Inflammatory macrophage (primary cell): ENCODE measurements around the gene CALY.
"Not testable (repeated sequence)": the region's sequence is repeated elsewhere in the genome, so short reads cannot be mapped to it uniquely, and the experiment has no call there.

ENCODE experiments used
- DNase-seq, 2 donors: peaks; one replicate each; pipeline ENCODE4 v3.0.0-alpha.2; 2020 to 2022

The CALY gene

GRCh38 chr10:133328358-133329343 is 8.0 kb downstream of the CALY start:
- DNase-seq = no peak

GRCh38 chr10:133327651-133328357 is 8.9 kb downstream of the CALY start:
- no peak for DNase-seq

- no peak for DNase-seq
Measured at GRCh38 chr10:133326745-133327650, 9.7 kb downstream of the CALY start.

- no peak for DNase-seq
Measured at GRCh38 chr10:133326223-133326551, 10.5 kb downstream of the CALY start.

- no peak for DNase-seq
Measured at GRCh38 chr10:133325440-133326222, 11.1 kb downstream of the CALY start.

- DNase-seq = no peak
Measured at GRCh38 chr10:133324857-133325260, 11.8 kb downstream of the CALY start.

GRCh38 chr10:133324198-133324792 is 12.4 kb downstream of the CALY start:
- DNase-seq = peak in 1 of 2 donors; percentile 27

- DNase-seq = not testable (repeated sequence)
Measured at GRCh38 chr10:133322064-133322709, 14.5 kb downstream of the CALY start.

- peak in 1 of 2 donors; percentile 16 for DNase-seq
Measured at GRCh38 chr10:133320852-133321422, 15.8 kb downstream of the CALY start.

- DNase-seq = peak; percentile 41 to 66
Measured at GRCh38 chr10:133318494-133319127, 18.1 kb downstream of the CALY start.

GRCh38 chr10:133316732-133317131 is 20.0 kb downstream of the CALY start:
- no peak for DNase-seq

- DNase-seq = no peak
Measured at GRCh38 chr10:133316266-133316665, 20.4 kb downstream of the CALY start.

GRCh38 chr10:133315847-133316246 is 20.8 kb downstream of the CALY start:
- peak in 1 of 2 donors; percentile 19 for DNase-seq

GRCh38 chr10:133314911-133315310 is 21.8 kb downstream of the CALY start:
- no peak for DNase-seq

- DNase-seq = no peak
Measured at GRCh38 chr10:133313192-133313591, 23.5 kb downstream of the CALY start.

GRCh38 chr10:133312769-133313145 is 23.9 kb downstream of the CALY start:
- no peak for DNase-seq

GRCh38 chr10:133312016-133312768 is 24.5 kb downstream of the CALY start:
- no peak for DNase-seq

- DNase-seq = no peak
Measured at GRCh38 chr10:133311570-133311969, 25.1 kb downstream of the CALY start.

GRCh38 chr10:133310789-133311188 is 25.9 kb downstream of the CALY start:
- DNase-seq = no peak
